Measurements from ENCODE around the gene SST.
"Not testable (repeated sequence)": the region's sequence is repeated elsewhere in the genome, so short reads cannot be mapped to it uniquely, and the experiment has no call there.

SST gene

GRCh38 chr3:187681756-187682155 is 11.6 kb upstream of the SST start:
- not testable (repeated sequence) for DNase-seq

GRCh38 chr3:187679638-187680396 is 9.6 kb upstream of the SST start:
- DNase-seq: peak; percentile 77

- DNase-seq: peak; percentile 52
Observed at GRCh38 chr3:187678726-187679268, 8.6 kb upstream of the SST start.

GRCh38 chr3:187677604-187678003 is 7.4 kb upstream of the SST start:
- no peak for DNase-seq

GRCh38 chr3:187673012-187673411 is 2.8 kb upstream of the SST start:
- DNase-seq: no peak

- no peak for DNase-seq
Observed at GRCh38 chr3:187667526-187667925, 2.7 kb downstream of the SST start.

GRCh38 chr3:187665764-187666402 is 4.3 kb downstream of the SST start:
- DNase-seq: no peak

- DNase-seq: no peak
Observed at GRCh38 chr3:187665010-187665409, 5.2 kb downstream of the SST start.

- DNase-seq: no peak
Observed at GRCh38 chr3:187662848-187663409, 7.3 kb downstream of the SST start.

- no peak for DNase-seq
Observed at GRCh38 chr3:187661267-187661666, 8.9 kb downstream of the SST start.

- no peak for DNase-seq
Observed at GRCh38 chr3:187651282-187651681, 18.9 kb downstream of the SST start.

GRCh38 chr3:187648177-187648576 is 22.0 kb downstream of the SST start:
- DNase-seq: no peak

- DNase-seq: no peak
Observed at GRCh38 chr3:187646906-187647660, 23.1 kb downstream of the SST start.

GRCh38 chr3:187645379-187645778 is 24.8 kb downstream of the SST start:
- not testable (repeated sequence) for DNase-seq

GRCh38 chr3:187642861-187643260 is 27.3 kb downstream of the SST start:
- DNase-seq: no peak

GRCh38 chr3:187641320-187642016 is 28.7 kb downstream of the SST start:
- no peak for DNase-seq

GRCh38 chr3:187640569-187641059 is 29.6 kb downstream of the SST start:
- DNase-seq: no peak

- no peak for DNase-seq
Observed at GRCh38 chr3:187639927-187640568, 30.1 kb downstream of the SST start.

GRCh38 chr3:187636528-187636927 is 33.7 kb downstream of the SST start:
- no peak for DNase-seq

- no peak for DNase-seq
Observed at GRCh38 chr3:187630404-187630803, 39.8 kb downstream of the SST start.

- no peak for DNase-seq
Observed at GRCh38 chr3:187629711-187630110, 40.5 kb downstream of the SST start.

GRCh38 chr3:187628169-187628568 is 42.0 kb downstream of the SST start:
- no peak for DNase-seq

All from activated CD4-positive, alpha-beta T cell treated with anti-CD3 and anti-CD28 coated beads for 48 hours (primary cell).